HL-60 (cell line): ENCODE measurements around the gene SELENBP1.

Source experiments
- GABPA ChIP-seq: IDR thresholded peaks from 2 replicates; pipeline ENCODE4 v1.6.1; 2012; ENCODE audit warnings: low read depth
- POLR2AphosphoS5 ChIP-seq: IDR thresholded peaks from 2 replicates; pipeline ENCODE4 v1.6.1; 2012; ENCODE audit warnings: low read depth
- REST ChIP-seq: IDR thresholded peaks from 2 replicates; pipeline ENCODE4 v1.6.1; 2012; ENCODE audit warnings: low read depth; ENCODE audit not compliant: insufficient replicate concordance
- SPI1 ChIP-seq: IDR thresholded peaks from 2 replicates; pipeline ENCODE4 v1.6.1; 2012; ENCODE audit warnings: low read depth, mild to moderate bottlenecking, borderline replicate concordance
- TF ChIP-seq, protein P1 (sequence below): IDR thresholded peaks from one replicate; pipeline ENCODE4 v1.5.1; 2011; ENCODE audit warnings: low read length, control low read depth, inconsistent platforms; ENCODE audit not compliant: insufficient read depth

- TF ChIP-seq REST (no peak), SPI1 (no peak), POLR2AphosphoS5 (no peak), GABPA (no peak)
- TF ChIP-seq, protein P1, sequence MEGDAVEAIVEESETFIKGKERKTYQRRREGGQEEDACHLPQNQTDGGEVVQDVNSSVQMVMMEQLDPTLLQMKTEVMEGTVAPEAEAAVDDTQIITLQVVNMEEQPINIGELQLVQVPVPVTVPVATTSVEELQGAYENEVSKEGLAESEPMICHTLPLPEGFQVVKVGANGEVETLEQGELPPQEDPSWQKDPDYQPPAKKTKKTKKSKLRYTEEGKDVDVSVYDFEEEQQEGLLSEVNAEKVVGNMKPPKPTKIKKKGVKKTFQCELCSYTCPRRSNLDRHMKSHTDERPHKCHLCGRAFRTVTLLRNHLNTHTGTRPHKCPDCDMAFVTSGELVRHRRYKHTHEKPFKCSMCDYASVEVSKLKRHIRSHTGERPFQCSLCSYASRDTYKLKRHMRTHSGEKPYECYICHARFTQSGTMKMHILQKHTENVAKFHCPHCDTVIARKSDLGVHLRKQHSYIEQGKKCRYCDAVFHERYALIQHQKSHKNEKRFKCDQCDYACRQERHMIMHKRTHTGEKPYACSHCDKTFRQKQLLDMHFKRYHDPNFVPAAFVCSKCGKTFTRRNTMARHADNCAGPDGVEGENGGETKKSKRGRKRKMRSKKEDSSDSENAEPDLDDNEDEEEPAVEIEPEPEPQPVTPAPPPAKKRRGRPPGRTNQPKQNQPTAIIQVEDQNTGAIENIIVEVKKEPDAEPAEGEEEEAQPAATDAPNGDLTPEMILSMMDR = no peak
These were observed 31.1 kb upstream of the SELENBP1 start for GRCh38 chr1:151403612-151404011.
